PC-9 (cell line): ENCODE results near the gene SARS1.

Experiments
- EZH2 ChIP-seq: fragments of 200-600 bp; sonication (generic); IDR thresholded peaks from 2 replicates; pipeline ENCODE4 v1.8.0; 2017; ENCODE audit warnings: antibody characterized with exemption, low read depth
- TF ChIP-seq, protein P1 (sequence below): fragments of 200-600 bp; sonication (generic); conservative IDR thresholded peaks from 2 replicates; pipeline ENCODE4 v1.6.1; 2017; ENCODE audit warnings: mixed run types, antibody characterized with exemption, mild to moderate bottlenecking, moderate library complexity

- TF ChIP-seq, protein P1, sequence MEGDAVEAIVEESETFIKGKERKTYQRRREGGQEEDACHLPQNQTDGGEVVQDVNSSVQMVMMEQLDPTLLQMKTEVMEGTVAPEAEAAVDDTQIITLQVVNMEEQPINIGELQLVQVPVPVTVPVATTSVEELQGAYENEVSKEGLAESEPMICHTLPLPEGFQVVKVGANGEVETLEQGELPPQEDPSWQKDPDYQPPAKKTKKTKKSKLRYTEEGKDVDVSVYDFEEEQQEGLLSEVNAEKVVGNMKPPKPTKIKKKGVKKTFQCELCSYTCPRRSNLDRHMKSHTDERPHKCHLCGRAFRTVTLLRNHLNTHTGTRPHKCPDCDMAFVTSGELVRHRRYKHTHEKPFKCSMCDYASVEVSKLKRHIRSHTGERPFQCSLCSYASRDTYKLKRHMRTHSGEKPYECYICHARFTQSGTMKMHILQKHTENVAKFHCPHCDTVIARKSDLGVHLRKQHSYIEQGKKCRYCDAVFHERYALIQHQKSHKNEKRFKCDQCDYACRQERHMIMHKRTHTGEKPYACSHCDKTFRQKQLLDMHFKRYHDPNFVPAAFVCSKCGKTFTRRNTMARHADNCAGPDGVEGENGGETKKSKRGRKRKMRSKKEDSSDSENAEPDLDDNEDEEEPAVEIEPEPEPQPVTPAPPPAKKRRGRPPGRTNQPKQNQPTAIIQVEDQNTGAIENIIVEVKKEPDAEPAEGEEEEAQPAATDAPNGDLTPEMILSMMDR, result no peak
- TF ChIP-seq EZH2, result no peak
Measured at GRCh38 chr1:109269981-109270622, 56.4 kb downstream of the SARS1 start.
